ENCODE results near the gene KIAA0319L.
A peak's percentile ranks its signal among the peaks of the same experiment; 100 is the strongest.

The KIAA0319L gene

GRCh38 chr1:35407743-35408142, 149.5 kb downstream of the KIAA0319L start:
- no peak for DNase-seq (ENCODE audit: low read depth)
- no peak overlapping the region for H3K4me3 ChIP-seq (ENCODE audit: low read length)
- no peak for TF ChIP-seq CTCF (conservative IDR thresholded peaks at IDR 0.05; ENCODE audit: low read length)

GRCh38 chr1:35406103-35406502, 151.1 kb downstream of the KIAA0319L start:
- no peak overlapping the region for H3K4me3 ChIP-seq (ENCODE audit: low read length)
- no peak for DNase-seq (ENCODE audit: low read depth)
- no peak for TF ChIP-seq CTCF (conservative IDR thresholded peaks at IDR 0.05; ENCODE audit: low read length)

GRCh38 chr1:35401049-35401448, 156.2 kb downstream of the KIAA0319L start:
- H3K4me3 ChIP-seq (ENCODE audit: low read length), result no peak overlapping the region
- DNase-seq (ENCODE audit: low read depth), result no peak
- no peak for TF ChIP-seq CTCF (conservative IDR thresholded peaks at IDR 0.05; ENCODE audit: low read length)

GRCh38 chr1:35398739-35399138, 158.5 kb downstream of the KIAA0319L start:
- TF ChIP-seq CTCF (conservative IDR thresholded peaks at IDR 0.05; ENCODE audit: low read length), result no peak
- no peak overlapping the region for H3K4me3 ChIP-seq (ENCODE audit: low read length)
- no peak for DNase-seq (ENCODE audit: low read depth)

- DNase-seq (ENCODE audit: low read depth), result no peak
- TF ChIP-seq CTCF (conservative IDR thresholded peaks at IDR 0.05; ENCODE audit: low read length), result no peak
- H3K4me3 ChIP-seq (ENCODE audit: low read length), result no peak overlapping the region
Measured at GRCh38 chr1:35394386-35394785, 162.8 kb downstream of the KIAA0319L start.

- no peak overlapping the region for H3K4me3 ChIP-seq (ENCODE audit: low read length)
- TF ChIP-seq CTCF (conservative IDR thresholded peaks at IDR 0.05; ENCODE audit: low read length), result no peak
- DNase-seq (ENCODE audit: low read depth), result peak; percentile 21
Measured at GRCh38 chr1:35390600-35391494, 166.4 kb downstream of the KIAA0319L start.

- TF ChIP-seq CTCF (conservative IDR thresholded peaks at IDR 0.05; ENCODE audit: low read length), result no peak
- no peak overlapping the region for H3K4me3 ChIP-seq (ENCODE audit: low read length)
- DNase-seq (ENCODE audit: low read depth), result no peak
Measured at GRCh38 chr1:35386959-35387358, 170.2 kb downstream of the KIAA0319L start.
